HG02943 (cell line): ENCODE results near the gene SCFD2.
"Not testable (repeated sequence)": the region's sequence is repeated elsewhere in the genome, so short reads cannot be mapped to it uniquely, and the experiment has no call there.

Experiments used
- ATAC-seq: cut with Tn5 transposase; IDR thresholded peaks from one replicate; pipeline ENCODE4 v1.9.1; 2021; ENCODE audit warnings: mild to moderate bottlenecking, low read depth, moderate library complexity; ENCODE audit not compliant: unreplicated experiment

Gene SCFD2

GRCh38 chr4:53064609-53065008, 301.3 kb downstream of the SCFD2 start:
- ATAC-seq: no peak

- no peak for ATAC-seq
Observed at GRCh38 chr4:53061091-53061850, 304.6 kb downstream of the SCFD2 start.

DNA sequence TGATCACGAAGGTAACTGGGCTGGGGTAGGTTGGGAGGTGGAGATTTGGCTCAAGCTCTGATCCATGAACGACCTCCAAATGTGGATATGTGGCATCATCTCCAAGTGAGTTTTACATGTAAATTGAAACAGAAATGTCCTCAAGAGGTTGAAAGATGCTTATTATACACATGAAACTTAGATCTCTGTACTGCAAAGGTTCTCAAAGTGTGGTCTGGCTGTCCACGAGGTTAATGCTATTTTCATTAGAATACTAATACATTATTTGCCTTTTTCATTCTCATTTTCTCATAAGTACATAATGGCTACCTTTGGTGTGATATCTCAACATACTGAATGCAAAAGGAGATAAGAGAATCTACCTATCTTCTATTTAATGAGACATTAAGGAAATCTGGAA, 305.6 kb downstream of the SCFD2 start:
- ATAC-seq: no peak

DNA sequence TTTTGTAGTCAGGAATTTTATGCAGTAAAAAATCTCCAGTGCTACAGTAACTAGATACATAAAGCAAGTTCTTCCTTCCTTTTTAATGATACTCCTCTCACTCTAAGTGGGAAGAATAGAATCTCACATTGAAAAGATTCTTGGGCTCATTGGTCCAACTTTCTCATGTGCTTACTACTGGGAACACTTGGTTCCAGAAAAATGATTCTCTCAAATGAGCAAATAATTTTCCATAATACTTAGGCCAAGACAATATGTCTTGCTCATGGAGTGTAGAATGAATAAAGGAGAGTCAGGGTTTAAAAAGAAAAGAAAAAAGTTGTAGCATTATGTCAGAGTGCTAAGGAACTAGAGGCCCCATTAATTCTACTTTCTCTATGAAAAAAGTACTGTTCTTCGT, 306.0 kb downstream of the SCFD2 start:
- ATAC-seq: no peak

GRCh38 chr4:53059256-53059655, 306.6 kb downstream of the SCFD2 start:
- no peak for ATAC-seq

- no peak for ATAC-seq
Observed at GRCh38 chr4:53057679-53058078, 308.2 kb downstream of the SCFD2 start.

DNA sequence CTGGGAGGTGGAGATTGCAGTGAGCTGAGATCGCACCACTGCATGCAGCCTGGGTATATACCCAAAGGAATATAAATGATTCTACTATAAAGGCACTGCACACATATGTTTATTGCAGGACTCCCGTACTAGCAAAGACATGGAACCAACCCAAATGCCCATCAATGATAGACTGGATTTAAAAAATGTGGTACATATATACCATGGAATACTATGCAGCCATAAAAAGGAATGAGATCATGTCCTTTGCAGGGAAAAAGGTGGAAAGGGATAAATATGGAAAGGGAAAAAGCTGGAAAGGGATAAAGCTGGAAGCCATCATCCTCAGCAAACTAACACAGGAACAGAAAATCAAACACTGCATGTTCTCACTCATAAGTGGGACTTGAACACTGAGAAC, 308.8 kb downstream of the SCFD2 start:
- not testable (repeated sequence) for ATAC-seq

DNA sequence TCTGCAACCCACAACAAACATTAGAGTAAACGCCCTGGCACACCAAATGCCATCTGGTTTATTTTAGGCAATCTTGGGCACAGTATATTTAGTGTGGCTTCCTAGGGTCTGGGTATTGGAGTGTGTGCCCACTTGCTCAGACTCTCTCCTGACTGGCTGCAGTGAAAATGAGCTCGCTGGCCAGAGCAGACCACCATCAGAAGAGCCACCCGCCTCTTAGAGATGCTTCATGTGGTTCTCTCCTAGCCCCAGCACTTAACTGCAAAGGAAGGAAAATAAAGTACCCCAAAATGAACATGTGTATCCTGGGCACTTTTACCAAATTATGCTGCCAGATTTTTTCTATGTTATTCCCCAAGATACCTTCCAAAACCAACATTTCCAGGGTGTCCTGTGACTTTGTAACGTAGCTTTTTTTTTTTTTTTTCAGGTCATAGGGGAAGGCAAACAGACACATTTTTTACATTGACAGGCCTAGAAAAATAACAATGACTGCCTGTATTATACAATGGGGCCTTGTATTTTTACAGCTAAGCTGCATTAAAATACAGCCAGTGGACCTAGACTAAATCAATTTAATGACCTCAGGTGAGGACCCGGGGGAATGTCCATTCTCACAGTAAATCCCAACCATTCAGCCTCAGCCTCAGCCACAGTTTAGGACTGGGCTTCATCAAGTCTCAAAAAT, 310.0 kb downstream of the SCFD2 start:
- no peak for ATAC-seq

- no peak for ATAC-seq
Observed at GRCh38 chr4:53055274-53055673, 310.6 kb downstream of the SCFD2 start.

DNA sequence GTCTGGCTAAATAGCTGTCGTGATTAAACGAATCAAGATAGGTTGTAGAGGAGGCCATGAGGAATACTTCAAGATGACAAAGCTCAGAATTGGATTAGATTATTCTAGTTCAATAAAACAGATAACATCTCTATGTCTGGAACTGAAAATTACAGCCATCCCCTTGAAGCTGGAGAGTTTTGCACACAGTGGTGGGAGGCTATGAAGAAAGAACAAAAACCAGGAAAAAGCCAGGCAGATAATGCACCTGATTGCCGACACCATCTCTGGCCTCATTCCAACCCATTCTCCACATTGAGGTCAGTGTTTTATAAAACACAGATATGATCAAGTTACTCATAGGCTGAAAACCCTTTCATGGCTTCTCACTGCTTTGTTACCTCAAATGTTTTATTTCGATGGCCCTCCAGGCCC, 315.5 kb downstream of the SCFD2 start:
- ATAC-seq: no peak

DNA sequence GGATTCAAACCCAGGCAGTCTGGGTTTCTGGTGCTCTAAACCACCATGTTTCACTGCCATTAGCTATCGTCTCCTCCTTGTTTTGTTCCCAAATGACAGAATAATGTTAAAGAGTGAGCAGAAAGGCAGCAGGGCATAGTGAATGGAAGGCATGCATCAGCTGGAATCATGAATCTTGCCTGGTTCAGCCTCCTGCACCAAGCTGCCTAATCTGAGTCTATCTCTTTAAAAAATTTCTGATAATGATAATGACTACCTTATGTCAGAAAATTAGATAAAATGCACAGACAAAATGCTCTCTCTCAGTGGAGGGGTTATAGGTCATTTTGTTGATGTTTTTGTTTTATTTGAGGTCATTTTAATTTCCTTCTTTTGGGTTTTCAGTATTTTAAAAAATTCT, 316.3 kb downstream of the SCFD2 start:
- ATAC-seq: no peak

DNA sequence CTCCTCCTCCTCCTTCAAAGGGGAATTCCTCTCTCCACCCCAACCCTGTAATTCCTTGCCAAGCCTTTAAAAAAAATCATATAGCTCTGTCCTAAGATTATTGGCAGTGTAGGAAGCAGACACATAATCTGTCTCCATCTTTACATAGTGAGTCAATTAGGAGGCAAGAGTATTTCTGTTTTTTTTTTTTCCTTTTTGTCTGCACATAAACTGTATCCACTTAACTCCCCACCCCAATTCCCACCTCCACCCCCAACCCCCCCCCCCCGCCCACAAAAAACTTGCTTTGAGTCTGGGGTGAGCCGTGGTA, 321.3 kb downstream of the SCFD2 start:
- ATAC-seq: no peak

GRCh38 chr4:53043891-53044650, 321.8 kb downstream of the SCFD2 start:
- ATAC-seq: no peak

DNA sequence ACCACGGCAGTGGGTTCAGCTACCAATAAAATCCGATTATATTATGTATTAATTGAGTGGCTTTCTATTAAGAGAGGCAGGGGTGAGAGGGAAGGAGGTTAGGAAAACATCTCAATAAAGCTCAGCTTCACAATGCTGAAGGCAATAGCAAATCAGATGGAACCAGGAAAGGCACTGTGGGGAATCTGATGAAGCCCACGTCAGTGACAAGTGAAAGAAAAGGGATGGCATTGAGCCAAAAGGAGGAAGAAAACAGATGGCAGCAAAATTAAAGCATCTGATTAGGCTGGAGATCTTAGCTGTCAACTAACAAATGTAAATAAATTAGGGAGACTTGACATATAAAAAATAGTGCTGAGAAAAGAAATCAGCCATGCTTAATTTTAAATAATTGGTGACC, 322.8 kb downstream of the SCFD2 start:
- no peak for ATAC-seq

GRCh38 chr4:53040851-53041250, 325.0 kb downstream of the SCFD2 start:
- no peak for ATAC-seq

- no peak for ATAC-seq
Observed at GRCh38 chr4:53040459-53040815, 325.4 kb downstream of the SCFD2 start.

DNA sequence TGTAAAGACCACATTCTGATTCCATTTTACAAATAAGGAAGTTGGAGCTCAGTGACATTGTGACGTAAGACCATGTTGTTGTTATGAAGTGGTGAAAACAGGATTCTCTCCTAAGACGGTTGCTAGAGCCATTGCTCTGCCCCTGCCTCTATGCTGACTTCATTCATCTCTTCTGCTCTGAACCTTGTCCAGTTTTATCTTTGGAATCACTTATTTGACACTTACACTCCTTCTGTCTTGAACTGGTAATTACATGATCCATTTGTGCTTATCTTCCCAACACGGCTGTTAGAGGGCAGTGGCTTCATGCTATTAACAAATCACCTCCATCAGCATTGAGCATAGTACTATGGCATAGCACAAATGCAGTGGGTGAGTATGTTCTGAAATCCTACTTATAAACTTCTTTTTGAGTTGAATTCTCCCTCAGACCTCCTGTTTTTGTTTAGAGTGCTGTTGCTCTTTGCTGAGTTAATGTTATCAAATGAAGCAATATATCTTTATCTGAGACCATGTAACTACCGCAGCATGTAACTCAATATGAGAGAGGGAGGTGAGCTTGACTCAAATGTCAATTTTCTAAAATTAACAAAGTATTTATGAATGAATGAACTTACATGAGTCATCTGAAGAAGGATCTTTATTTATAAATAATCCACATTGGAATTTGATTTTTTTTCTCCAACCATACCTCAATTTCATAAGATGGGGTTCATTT, 326.0 kb downstream of the SCFD2 start:
- no peak for ATAC-seq

DNA sequence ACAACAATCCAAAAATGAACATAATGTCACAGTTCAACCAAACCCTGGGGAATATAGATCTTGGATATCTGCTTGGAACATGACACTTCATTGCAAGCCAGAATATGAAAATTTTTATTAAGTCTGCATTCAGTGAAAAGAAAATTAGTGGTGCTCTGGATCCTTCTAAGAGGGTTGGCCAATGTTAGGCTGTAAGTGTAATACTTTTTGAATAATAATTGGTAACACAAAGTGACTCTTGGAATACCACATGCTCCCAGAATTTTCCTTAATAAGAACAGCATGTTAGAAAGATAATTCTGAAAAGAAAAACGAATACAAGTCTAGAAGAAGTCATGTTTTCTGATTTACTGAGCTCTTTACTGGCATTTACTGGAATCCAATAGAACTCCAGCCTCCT, 328.0 kb downstream of the SCFD2 start:
- ATAC-seq: no peak

DNA sequence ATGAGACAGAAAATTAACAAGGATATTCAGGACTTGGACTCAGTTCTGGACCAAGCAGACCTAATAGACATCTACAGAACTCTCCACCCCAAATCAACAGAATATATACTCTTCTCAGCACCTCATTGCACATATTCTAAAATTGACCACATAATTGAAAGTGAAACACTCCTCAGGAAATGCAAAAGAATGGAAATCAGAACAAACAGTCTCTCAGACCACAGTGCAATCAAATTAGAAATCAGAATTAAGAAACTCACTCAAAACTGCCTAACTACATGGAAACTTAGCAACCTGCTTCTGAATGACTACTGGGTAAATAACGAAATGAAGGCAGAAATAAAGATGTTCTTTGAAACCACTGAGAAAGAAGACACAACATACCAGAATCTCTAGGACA, 333.0 kb downstream of the SCFD2 start:
- ATAC-seq: not testable (repeated sequence)

DNA sequence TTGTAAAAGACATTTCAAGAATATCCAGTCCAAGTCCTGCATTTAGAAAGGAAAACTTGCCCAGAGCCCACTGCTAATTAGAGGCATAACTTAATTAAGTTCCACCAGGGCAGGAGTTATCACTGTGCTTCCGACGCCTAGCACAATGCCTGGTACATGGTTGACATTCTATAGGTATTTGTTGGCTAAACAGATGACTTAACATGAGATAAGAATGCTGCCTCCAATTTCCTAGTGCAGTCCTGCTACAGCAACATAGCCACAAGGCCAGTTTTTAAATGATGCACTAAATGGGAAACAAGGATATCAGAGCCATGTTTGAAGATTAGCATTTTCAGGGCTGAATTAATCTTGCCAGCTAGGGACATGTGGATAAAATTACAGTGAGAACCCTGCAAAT, 339.6 kb downstream of the SCFD2 start:
- no peak for ATAC-seq

DNA sequence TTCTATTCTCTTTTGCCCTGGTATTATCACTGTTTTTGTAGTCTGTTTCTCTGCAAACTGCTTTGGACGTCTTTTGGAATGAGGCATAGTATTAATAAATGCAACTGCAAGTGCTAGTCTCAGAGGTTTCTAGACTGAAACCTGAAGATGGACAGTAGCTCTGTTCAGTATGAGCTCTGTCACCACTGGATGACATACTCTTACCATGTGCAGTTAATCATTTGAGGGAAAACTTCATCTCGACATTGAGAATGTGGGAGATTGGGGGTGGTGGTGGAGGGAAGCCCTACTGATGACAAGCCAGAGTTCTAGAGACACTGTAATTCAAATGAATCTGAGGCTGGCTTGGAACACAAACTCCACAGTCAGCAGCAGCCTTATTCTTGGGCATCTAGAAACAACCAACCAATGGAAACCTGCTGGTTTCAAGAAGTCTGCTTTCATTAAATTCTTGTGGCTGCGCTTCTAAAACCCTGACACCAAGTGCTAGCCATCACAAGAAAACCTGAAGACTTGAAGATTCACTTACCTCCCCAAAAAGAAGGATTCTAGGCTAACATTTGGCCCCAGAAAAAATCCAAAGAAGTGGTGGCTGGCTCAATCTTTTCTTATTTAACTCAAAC, 342.1 kb downstream of the SCFD2 start:
- no peak for ATAC-seq
